Measurements from ENCODE around the gene ATF6. TPM values are rescaled to one million over a fixed set of nuclear protein-coding genes. Genes with fewer than 3 reads are reported as not detected.

The ATF6 gene
- total and polyA plus RNA-seq, 2 donors (not counting 3 experiments of a cell fraction or from before 2014, with no cell fraction given), result 24.9 to 40.3 TPM

- no peaks in the 10 kb centered on the region for H3K9me3 ChIP-seq (replicated peaks; ENCODE audit: control insufficient read depth, insufficient read depth, low read length)
- H3K27me3 ChIP-seq (ENCODE audit: control insufficient read depth in 2 of 2, insufficient read depth in 2 of 2, low read length in 2 of 2), result peaks cover 13 to 19% of the 10 kb centered on the region in 2 experiments
- no peak overlapping the region for H3K27ac ChIP-seq (ENCODE audit: insufficient read depth, low read depth, low read length)
- H3K79me2 ChIP-seq (ENCODE audit: control insufficient read depth, insufficient read depth, low read length), result no peaks in the 10 kb centered on the region
- no peaks in the 10 kb centered on the region for H3K36me3 ChIP-seq (ENCODE audit: control insufficient read depth in 2 of 2, extremely low read depth in 1 of 2, insufficient read depth in 2 of 2, low read length in 2 of 2)
- H3K9me1 ChIP-seq (replicated peaks; ENCODE audit: control insufficient read depth, extremely low read depth, insufficient read depth, low read length), result no peaks in the 10 kb centered on the region
- DNase-seq (ENCODE audit: low read depth, low spot score) (no peak), FAIRE-seq (no peak)
- H3K4me1 ChIP-seq (ENCODE audit: control insufficient read depth, extremely low read depth, insufficient read depth, low read length), result no peaks in the 10 kb centered on the region
- H3K9ac ChIP-seq (replicated peaks; ENCODE audit: extremely low read depth, insufficient read depth, low read length), result no peak overlapping the region
- no peak overlapping the region for H2AFZ ChIP-seq (ENCODE audit: low read depth, low read length)
- no peaks in the 10 kb centered on the region for H4K20me1 ChIP-seq (replicated peaks; ENCODE audit: control insufficient read depth, extremely low read depth, insufficient read depth, low read length)
- TF ChIP-seq FOS (IDR thresholded peaks at IDR 0.05; ENCODE audit: borderline replicate concordance, insufficient read depth, low read length) (no peak), POLR2A (IDR thresholded peaks at IDR 0.05; ENCODE audit: low read depth, low read length) (no peak), EZH2 (IDR thresholded peaks at IDR 0.05; ENCODE audit: borderline replicate concordance, low read depth, low read length, severe bottlenecking) (no peak), MYC (IDR thresholded peaks at IDR 0.05; ENCODE audit: low read depth, low read length) (no peak), JUN (IDR thresholded peaks at IDR 0.05; ENCODE audit: borderline replicate concordance, insufficient read depth, insufficient read length, low read depth) (no peak), POLR2AphosphoS5 (IDR thresholded peaks at IDR 0.05; ENCODE audit: insufficient read depth, low read depth, low read length) (no peak), GATA2 (IDR thresholded peaks at IDR 0.05; ENCODE audit: insufficient read depth, insufficient read length, low read depth, low read length) (no peak), MAX (IDR thresholded peaks at IDR 0.05; ENCODE audit: insufficient read depth, insufficient read length) (no peak)
- TF ChIP-seq, protein P1, sequence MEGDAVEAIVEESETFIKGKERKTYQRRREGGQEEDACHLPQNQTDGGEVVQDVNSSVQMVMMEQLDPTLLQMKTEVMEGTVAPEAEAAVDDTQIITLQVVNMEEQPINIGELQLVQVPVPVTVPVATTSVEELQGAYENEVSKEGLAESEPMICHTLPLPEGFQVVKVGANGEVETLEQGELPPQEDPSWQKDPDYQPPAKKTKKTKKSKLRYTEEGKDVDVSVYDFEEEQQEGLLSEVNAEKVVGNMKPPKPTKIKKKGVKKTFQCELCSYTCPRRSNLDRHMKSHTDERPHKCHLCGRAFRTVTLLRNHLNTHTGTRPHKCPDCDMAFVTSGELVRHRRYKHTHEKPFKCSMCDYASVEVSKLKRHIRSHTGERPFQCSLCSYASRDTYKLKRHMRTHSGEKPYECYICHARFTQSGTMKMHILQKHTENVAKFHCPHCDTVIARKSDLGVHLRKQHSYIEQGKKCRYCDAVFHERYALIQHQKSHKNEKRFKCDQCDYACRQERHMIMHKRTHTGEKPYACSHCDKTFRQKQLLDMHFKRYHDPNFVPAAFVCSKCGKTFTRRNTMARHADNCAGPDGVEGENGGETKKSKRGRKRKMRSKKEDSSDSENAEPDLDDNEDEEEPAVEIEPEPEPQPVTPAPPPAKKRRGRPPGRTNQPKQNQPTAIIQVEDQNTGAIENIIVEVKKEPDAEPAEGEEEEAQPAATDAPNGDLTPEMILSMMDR (IDR thresholded peaks at IDR 0.05; ENCODE audit: extremely low read depth in 1 of 2, insufficient read depth in 1 of 2, low read depth in 1 of 2, low read length in 2 of 2), result no peak
- no peak overlapping the region for H3K4me3 ChIP-seq (replicated peaks in 1 of 3; ENCODE audit: insufficient read depth in 1 of 3, low read depth in 1 of 3, low read length in 3 of 3)
- intact Hi-C loops (cut with micrococcal nuclease), result no loop called here
- dilution Hi-C loops (cut with MboI; ENCODE audit: extremely low pct_ligation_motif_present, low sequenced_read_pairs), result no loop called here
- CTCF ChIA-PET, result no interaction called here
- no peak overlapping the region for H3K4me2 ChIP-seq (ENCODE audit: insufficient read depth, low read length)
- POLR2A ChIA-PET, result no interaction called here
- no TSS peak for BruUV-seq (replicated peaks)
Measured at GRCh38 chr1:161720422-161720821, 45.7 kb upstream of the ATF6 start.

All from endothelial cell of umbilical vein (primary cell).